Left ventricle myocardium superior (tissue), 1 donor: ENCODE results near the gene CDCA5. TPM values are rescaled to one million over a fixed set of nuclear protein-coding genes. Genes with fewer than 3 reads are reported as not detected.

ENCODE experiments used
- ATAC-seq: fragments of 200-7000 bp; cut with Tn5 transposase; one replicate; pipeline ENCODE4 v1.9.1; 2020; ENCODE audit warnings: mild to moderate bottlenecking, moderate library complexity
- DNase-seq: peaks from one replicate; pipeline ENCODE4 v3.0.0-alpha.2; 2020
- intact Hi-C: fragments of 100-400 bp; cut with micrococcal nuclease; formaldehyde crosslinking; loops from one replicate; pipeline ENCODE4 v1.11.0; 2022
- total RNA-seq: library from RNA; stranded (reverse); fragmentation: NEBNext Ultra II Directional; extraction: Animal tissue kit (Norgen Biotek cat#: 25700); gene quantifications from one replicate; pipeline ENCODE4 v1.2.1, GENCODE V29; 2021
- donor health status: DM: no; HTN: yes; CAD: no; lungs with severe emphysema.

Gene CDCA5
- total RNA-seq, 1 donor from 2014 or later = 1.3 TPM

- no peak for DNase-seq
- intact Hi-C loops = no loop called here
- no peak for ATAC-seq
These were observed 25.8 kb downstream of the CDCA5 start for GRCh38 chr11:65058012-65058411.

- no peak for DNase-seq
- no peak for ATAC-seq
These were observed 26.3 kb downstream of the CDCA5 start for GRCh38 chr11:65057526-65057925.

GRCh38 chr11:65056999-65057398 is 26.8 kb downstream of the CDCA5 start:
- ATAC-seq (no peak), DNase-seq (no peak)
- intact Hi-C loops = no loop called here

More at GRCh38 chr11:65057526-65057925, 26.3 kb downstream of the CDCA5 start:
- intact Hi-C loops = no loop called here

- intact Hi-C loops = no loop called here
- DNase-seq = no peak
- no peak for ATAC-seq
These were observed 28.3 kb downstream of the CDCA5 start for GRCh38 chr11:65055538-65055937.

- DNase-seq (no peak), ATAC-seq (no peak)
- intact Hi-C loops = no loop called here
These were observed 29.9 kb downstream of the CDCA5 start for GRCh38 chr11:65053827-65054508.

- intact Hi-C loops = no loop called here
These were observed 32.4 kb downstream of the CDCA5 start for GRCh38 chr11:65051398-65051858.

GRCh38 chr11:65047581-65048422 is 36.0 kb downstream of the CDCA5 start:
- intact Hi-C loops = no loop called here
- DNase-seq (peak; percentile 65), ATAC-seq (peak; percentile 65)

More at GRCh38 chr11:65051398-65051858, 32.4 kb downstream of the CDCA5 start:
- no peak for DNase-seq
- no peak for ATAC-seq

DNA sequence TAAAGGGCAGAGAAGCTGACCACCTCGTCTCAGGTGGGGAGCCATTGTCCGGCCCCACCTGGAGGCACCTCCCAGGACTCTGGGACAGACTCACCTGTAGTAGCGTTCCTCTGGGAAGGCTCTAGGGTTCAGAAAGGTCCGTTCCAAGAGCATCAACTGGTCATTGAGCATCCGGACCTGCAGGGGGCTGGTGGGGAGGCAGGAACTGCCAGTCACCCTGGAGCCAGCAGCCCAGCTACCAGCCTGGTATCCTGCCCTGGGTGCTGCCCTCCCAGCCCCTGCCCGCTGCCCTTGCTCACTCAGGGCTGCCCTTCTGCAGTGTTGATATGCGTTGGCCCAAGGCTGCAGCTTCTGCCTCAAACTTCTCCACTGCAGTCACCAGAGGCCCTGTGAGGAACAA is 38.1 kb downstream of the CDCA5 start:
- no peak for ATAC-seq
- DNase-seq = no peak
- intact Hi-C loops = no loop called here

DNA sequence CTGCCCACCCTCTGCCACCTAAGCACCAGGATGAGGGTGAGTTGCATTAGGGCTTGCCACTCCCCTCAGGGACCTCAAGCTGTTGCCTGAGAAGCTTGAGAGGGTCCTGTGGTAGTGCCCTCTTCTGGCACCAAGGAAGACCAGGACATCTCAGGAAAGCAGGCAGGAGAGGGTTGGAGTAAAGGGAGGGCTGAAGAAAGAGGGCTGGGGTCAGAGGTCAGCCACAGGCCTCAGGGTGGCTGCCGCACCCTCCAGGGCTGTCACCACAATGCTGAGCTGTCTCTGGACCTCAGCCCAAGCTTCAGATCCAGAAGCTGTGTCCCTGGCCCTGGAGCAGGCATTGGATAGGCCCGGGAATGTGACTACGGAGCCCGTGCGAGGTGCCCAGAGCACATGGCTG is 38.8 kb downstream of the CDCA5 start:
- DNase-seq (no peak), ATAC-seq (no peak)
- intact Hi-C loops = no loop called here

GRCh38 chr11:65043881-65044501 is 39.8 kb downstream of the CDCA5 start:
- intact Hi-C loops = no loop called here
- ATAC-seq = no peak
- peak; percentile 44 for DNase-seq

- ATAC-seq = no peak
- no peak for DNase-seq
- intact Hi-C loops = no loop called here
These were observed 40.9 kb downstream of the CDCA5 start for GRCh38 chr11:65042891-65043290.

DNA sequence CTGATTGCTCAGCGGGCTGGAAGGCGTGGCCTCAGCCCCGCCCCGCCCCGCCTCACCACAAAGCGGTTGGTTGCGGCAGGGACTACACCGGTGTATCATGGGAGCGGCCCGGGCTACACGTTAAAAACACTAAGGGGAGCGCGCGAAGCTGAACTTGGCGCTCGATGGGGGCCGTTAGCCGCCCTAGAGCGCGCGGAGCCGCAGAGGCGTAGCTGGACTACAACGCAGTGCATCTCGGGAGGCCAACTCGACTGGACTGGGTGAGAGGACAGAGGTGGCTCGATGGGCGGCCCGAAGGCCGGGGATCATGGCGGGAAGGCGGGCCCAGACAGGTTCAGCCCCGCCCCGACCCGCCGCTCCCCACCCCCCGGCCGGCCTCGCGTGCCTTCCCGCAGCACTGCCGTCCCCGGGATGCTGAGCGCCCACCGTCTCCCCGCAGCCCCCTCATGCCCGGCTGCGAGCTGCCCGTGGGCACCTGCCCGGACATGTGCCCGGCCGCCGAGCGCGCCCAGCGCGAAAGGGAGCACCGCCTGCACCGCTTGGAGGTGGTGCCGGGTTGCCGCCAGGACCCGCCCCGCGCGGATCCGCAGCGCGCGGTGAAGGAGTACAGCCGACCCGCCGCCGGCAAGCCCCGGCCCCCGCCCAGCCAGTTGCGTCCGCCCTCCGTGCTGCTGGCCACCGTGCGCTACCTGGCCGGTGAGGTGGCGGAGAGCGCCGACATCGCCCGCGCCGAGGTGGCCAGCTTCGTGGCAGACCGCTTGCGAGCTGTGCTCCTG is 42.8 kb downstream of the CDCA5 start, which contains the start of gene SAC3D1:
SAC3D1 (plus strand) TSS at position 364 of the 776 bp plus-strand sequence; CDS start at position 447, 83 bp downstream.
- DNase-seq (peak; percentile 93), ATAC-seq (peak; percentile 96)
- intact Hi-C loops = no loop called here

GRCh38 chr11:65040520-65040846 is 43.4 kb downstream of the CDCA5 start:
- intact Hi-C loops = no loop called here
- DNase-seq = no peak
- ATAC-seq = no peak

- ATAC-seq (no peak), DNase-seq (peak; percentile 83)
- intact Hi-C loops = no loop called here
These were observed 46.9 kb downstream of the CDCA5 start for GRCh38 chr11:65036931-65037330.

DNA sequence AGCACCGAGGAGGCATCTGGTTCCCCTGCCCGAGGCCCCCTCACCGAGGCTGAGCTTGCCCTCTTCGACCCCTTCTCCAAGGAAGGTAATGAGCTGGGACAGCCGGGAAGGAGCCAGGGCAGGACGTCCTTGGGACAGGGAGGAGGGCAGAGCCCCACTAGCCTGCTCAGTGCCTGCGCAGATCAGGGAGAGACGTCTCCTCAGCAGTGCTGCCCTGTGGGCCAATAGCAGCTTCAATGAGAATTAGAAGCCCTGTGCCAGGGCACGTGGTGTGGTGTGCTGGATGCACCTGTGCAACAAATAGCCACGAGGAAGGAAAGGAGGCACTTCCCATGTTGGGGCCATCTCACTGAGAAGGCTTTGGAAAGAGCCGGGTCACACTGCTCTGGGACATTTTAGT is 48.3 kb downstream of the CDCA5 start:
- intact Hi-C loops = no loop called here
- no peak for ATAC-seq

GRCh38 chr11:65034423-65034822 is 49.4 kb downstream of the CDCA5 start:
- no peak for ATAC-seq
- intact Hi-C loops = no loop called here
- no peak for DNase-seq

More for the DNA sequence above, 48.3 kb downstream of the CDCA5 start:
- DNase-seq = no peak

GRCh38 chr11:65032216-65032615 is 51.6 kb downstream of the CDCA5 start:
- DNase-seq (no peak), ATAC-seq (no peak)
- intact Hi-C loops = no loop called here
